ENCODE results near the gene U2AF2.

The U2AF2 gene

GRCh38 chr19:55669418-55670279 lies 14.8 kb downstream of the U2AF2 start:
- peak overlapping the region; percentile 58 for H3K27ac Mint-ChIP-seq

GRCh38 chr19:55670280-55671053 lies 15.6 kb downstream of the U2AF2 start:
- H3K4me1 Mint-ChIP-seq = peaks cover 56% of the 10 kb centered on the region
- H3K27ac Mint-ChIP-seq = no peak overlapping the region
- peaks cover 100% of the 10 kb centered on the region for H3K36me3 Mint-ChIP-seq
- DNase-seq (ENCODE audit: low spot score in 2 of 2) = no peak
- no peak for ATAC-seq
- H3K9me3 Mint-ChIP-seq = no peaks in the 10 kb centered on the region
- no peak overlapping the region for H3K4me3 Mint-ChIP-seq

More at GRCh38 chr19:55669418-55670279, 14.8 kb downstream of the U2AF2 start:
- H3K36me3 Mint-ChIP-seq = peaks cover 100% of the 10 kb centered on the region
- no peak overlapping the region for H3K4me3 Mint-ChIP-seq
- no peak for ATAC-seq
- peaks cover 52% of the 10 kb centered on the region for H3K4me1 Mint-ChIP-seq
- DNase-seq (ENCODE audit: low spot score in 2 of 2) = no peak
- no peaks in the 10 kb centered on the region for H3K9me3 Mint-ChIP-seq

GRCh38 chr19:55671054-55671378 lies 16.2 kb downstream of the U2AF2 start:
- peaks cover 59% of the 10 kb centered on the region for H3K4me1 Mint-ChIP-seq
- peaks cover 100% of the 10 kb centered on the region for H3K36me3 Mint-ChIP-seq
- no peak overlapping the region for H3K27ac Mint-ChIP-seq
- no peak for ATAC-seq
- DNase-seq (ENCODE audit: low spot score in 2 of 2) = no peak
- no peaks in the 10 kb centered on the region for H3K9me3 Mint-ChIP-seq
- H3K4me3 Mint-ChIP-seq = no peak overlapping the region

- no peaks in the 10 kb centered on the region for H3K9me3 Mint-ChIP-seq
- H3K4me3 Mint-ChIP-seq = no peak overlapping the region
- no peak overlapping the region for H3K27ac Mint-ChIP-seq
- no peak for DNase-seq (ENCODE audit: low spot score in 2 of 2)
- H3K36me3 Mint-ChIP-seq = peaks cover 92% of the 10 kb centered on the region
- H3K4me1 Mint-ChIP-seq = peaks cover 68% of the 10 kb centered on the region
- ATAC-seq = no peak
Observed at GRCh38 chr19:55672418-55672817, 17.6 kb downstream of the U2AF2 start.

GRCh38 chr19:55673465-55673864 lies 18.6 kb downstream of the U2AF2 start:
- peaks cover 72% of the 10 kb centered on the region for H3K4me1 Mint-ChIP-seq
- no peaks in the 10 kb centered on the region for H3K9me3 Mint-ChIP-seq
- H3K4me3 Mint-ChIP-seq = peak overlapping the region; percentile 93
- no peak for DNase-seq (ENCODE audit: low spot score in 2 of 2)
- ATAC-seq = no peak
- peaks cover 92% of the 10 kb centered on the region for H3K36me3 Mint-ChIP-seq
- peak overlapping the region; percentile 8 for H3K27ac Mint-ChIP-seq

GRCh38 chr19:55673889-55674288 lies 19.1 kb downstream of the U2AF2 start:
- no peak for ATAC-seq
- Mint-ChIP-seq H3K4me1 (peaks cover 76% of the 10 kb centered on the region), H3K4me3 (peak overlapping the region; percentile 93), H3K9me3 (no peaks in the 10 kb centered on the region), H3K27ac (peak overlapping the region; percentile 84), H3K36me3 (peaks cover 92% of the 10 kb centered on the region)
- DNase-seq (ENCODE audit: low spot score in 2 of 2) = no peak

- H3K36me3 Mint-ChIP-seq = peaks cover 92% of the 10 kb centered on the region
- H3K27ac Mint-ChIP-seq = peak overlapping the region; percentile 84
- peak overlapping the region; percentile 93 for H3K4me3 Mint-ChIP-seq
- no peaks in the 10 kb centered on the region for H3K9me3 Mint-ChIP-seq
- DNase-seq (ENCODE audit: low spot score in 2 of 2) = no peak
- no peak for ATAC-seq
- H3K4me1 Mint-ChIP-seq = peaks cover 77% of the 10 kb centered on the region
Observed at GRCh38 chr19:55674459-55674840, 19.6 kb downstream of the U2AF2 start.

GRCh38 chr19:55674841-55675660 lies 20.2 kb downstream of the U2AF2 start, which contains the start of gene EPN1:
Gene EPN1 (plus strand): TSS chr19:55675226. CDS start chr19:55678628, 3,402 bp downstream.
- peak; percentile 91 to 96 for DNase-seq (ENCODE audit: low spot score in 2 of 2)
- H3K36me3 Mint-ChIP-seq = peaks cover 92% of the 10 kb centered on the region

GRCh38 chr19:55675661-55676354 lies 21.0 kb downstream of the U2AF2 start:
- Mint-ChIP-seq H3K36me3 (peaks cover 92% of the 10 kb centered on the region), H3K4me1 (peaks cover 80% of the 10 kb centered on the region), H3K27ac (peak overlapping the region; percentile 98), H3K9me3 (no peaks in the 10 kb centered on the region), H3K4me3 (peak overlapping the region; percentile 93)
- ATAC-seq = no peak
- no peak for DNase-seq (ENCODE audit: low spot score in 2 of 2)

More at GRCh38 chr19:55674841-55675660, 20.2 kb downstream of the U2AF2 start, which contains the start of gene EPN1:
- peaks cover 78% of the 10 kb centered on the region for H3K4me1 Mint-ChIP-seq
- H3K27ac Mint-ChIP-seq = peak within 1 kb of the TSS; percentile 98
- H3K4me3 Mint-ChIP-seq = peak within 1 kb of the TSS; percentile 93
- ATAC-seq = peak; percentile 94
- H3K9me3 Mint-ChIP-seq = no peaks in the 10 kb centered on the region

GRCh38 chr19:55676383-55676782 lies 21.5 kb downstream of the U2AF2 start:
- peak overlapping the region; percentile 93 for H3K4me3 Mint-ChIP-seq
- H3K36me3 Mint-ChIP-seq = peaks cover 89% of the 10 kb centered on the region
- peaks cover 76% of the 10 kb centered on the region for H3K4me1 Mint-ChIP-seq
- no peak for ATAC-seq
- DNase-seq (ENCODE audit: low spot score in 2 of 2) = no peak
- H3K9me3 Mint-ChIP-seq = no peaks in the 10 kb centered on the region
- peak overlapping the region; percentile 43 for H3K27ac Mint-ChIP-seq

- Mint-ChIP-seq H3K4me3 (peak overlapping the region; percentile 93), H3K9me3 (no peaks in the 10 kb centered on the region), H3K4me1 (peaks cover 72% of the 10 kb centered on the region), H3K27ac (peak overlapping the region; percentile 43), H3K36me3 (peaks cover 89% of the 10 kb centered on the region)
- no peak for ATAC-seq
- no peak for DNase-seq (ENCODE audit: low spot score in 2 of 2)
Observed at GRCh38 chr19:55676889-55677505, 22.2 kb downstream of the U2AF2 start.

- Mint-ChIP-seq H3K4me1 (peaks cover 72% of the 10 kb centered on the region), H3K4me3 (peak overlapping the region; percentile 93), H3K36me3 (peaks cover 88% of the 10 kb centered on the region), H3K9me3 (no peaks in the 10 kb centered on the region), H3K27ac (peak overlapping the region; percentile 69)
- no peak for ATAC-seq
- no peak for DNase-seq (ENCODE audit: low spot score in 2 of 2)
Observed at GRCh38 chr19:55677572-55678028, 22.8 kb downstream of the U2AF2 start.

GRCh38 chr19:55678121-55678671 lies 23.4 kb downstream of the U2AF2 start:
- no peak for ATAC-seq
- Mint-ChIP-seq H3K36me3 (peaks cover 88% of the 10 kb centered on the region), H3K27ac (peak overlapping the region; percentile 69), H3K4me1 (peaks cover 72% of the 10 kb centered on the region), H3K4me3 (peak overlapping the region; percentile 93), H3K9me3 (no peaks in the 10 kb centered on the region)
- DNase-seq (ENCODE audit: low spot score in 2 of 2) = no peak
